ENCODE results near the gene RAB3GAP2. TPM values are rescaled to one million over a fixed set of nuclear protein-coding genes. Genes with fewer than 3 reads are reported as not detected.

RAB3GAP2 gene
- total RNA-seq, 4 donors from 2014 or later: 13.8 to 28.0 (median 20.4) TPM

DNA sequence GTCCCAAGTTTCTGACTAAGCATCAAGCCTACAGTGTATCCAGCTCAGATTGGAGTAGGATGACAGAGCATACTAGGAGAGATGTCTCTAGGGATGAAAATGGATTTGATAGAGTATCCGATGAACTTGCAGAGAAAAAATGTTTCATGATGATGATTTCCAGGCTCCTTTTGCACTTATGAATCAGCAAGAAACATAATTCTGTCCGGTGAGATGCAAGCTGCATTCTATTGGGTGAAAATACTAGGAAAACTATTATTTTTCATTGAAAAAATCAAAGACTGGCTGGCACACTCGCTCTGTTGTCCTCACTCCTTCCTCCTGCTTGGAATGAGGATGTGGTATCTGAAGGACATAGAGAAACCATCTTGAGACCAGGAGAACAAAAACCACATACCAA, 35.4 kb upstream of the RAB3GAP2 start:
- H3K36me3 ChIP-seq: no peaks in the 10 kb centered on the region
- H3K27ac ChIP-seq: no peak overlapping the region
- TF ChIP-seq POLR2A (IDR thresholded peaks at IDR 0.05): no peak
- H3K4me1 ChIP-seq: no peaks in the 10 kb centered on the region
- H3K9me3 ChIP-seq: no peaks in the 10 kb centered on the region
- intact Hi-C loops (cut with DNase I): no loop called here
- DNase-seq: no peak
- no peaks in the 10 kb centered on the region for H3K27me3 ChIP-seq
- H3K4me3 ChIP-seq: no peak overlapping the region
- WGBS, 2 donors: 82 to 89% methylated on average over 3 of the region's 3 CpGs

GRCh38 chr1:220306339-220306738, 34.1 kb upstream of the RAB3GAP2 start:
- 76 to 93% methylated on average over 1 of the region's 1 CpG for WGBS, 2 donors
- no peaks in the 10 kb centered on the region for H3K27me3 ChIP-seq
- H3K4me3 ChIP-seq: no peak overlapping the region
- intact Hi-C loops (cut with DNase I): no loop called here
- TF ChIP-seq POLR2A (IDR thresholded peaks at IDR 0.05): no peak
- no peaks in the 10 kb centered on the region for H3K9me3 ChIP-seq
- H3K4me1 ChIP-seq: no peaks in the 10 kb centered on the region
- H3K36me3 ChIP-seq: no peaks in the 10 kb centered on the region
- no peak for DNase-seq
- no peak overlapping the region for H3K27ac ChIP-seq

- peaks cover 0 to 14% (median 9%) of the 10 kb centered on the region in 3 donors for H3K4me1 ChIP-seq
- intact Hi-C loops (cut with DNase I): no loop called here
- H3K36me3 ChIP-seq: no peaks in the 10 kb centered on the region
- no peak overlapping the region for H3K27ac ChIP-seq
- whole genome bisulfite sequencing, 2 donors: 81 to 87% methylated on average over 4 of the region's 4 CpGs
- H3K9me3 ChIP-seq: no peaks in the 10 kb centered on the region
- no peak overlapping the region for H3K4me3 ChIP-seq
- no peak for TF ChIP-seq POLR2A (IDR thresholded peaks at IDR 0.05)
- TF ChIP-seq, protein P1, sequence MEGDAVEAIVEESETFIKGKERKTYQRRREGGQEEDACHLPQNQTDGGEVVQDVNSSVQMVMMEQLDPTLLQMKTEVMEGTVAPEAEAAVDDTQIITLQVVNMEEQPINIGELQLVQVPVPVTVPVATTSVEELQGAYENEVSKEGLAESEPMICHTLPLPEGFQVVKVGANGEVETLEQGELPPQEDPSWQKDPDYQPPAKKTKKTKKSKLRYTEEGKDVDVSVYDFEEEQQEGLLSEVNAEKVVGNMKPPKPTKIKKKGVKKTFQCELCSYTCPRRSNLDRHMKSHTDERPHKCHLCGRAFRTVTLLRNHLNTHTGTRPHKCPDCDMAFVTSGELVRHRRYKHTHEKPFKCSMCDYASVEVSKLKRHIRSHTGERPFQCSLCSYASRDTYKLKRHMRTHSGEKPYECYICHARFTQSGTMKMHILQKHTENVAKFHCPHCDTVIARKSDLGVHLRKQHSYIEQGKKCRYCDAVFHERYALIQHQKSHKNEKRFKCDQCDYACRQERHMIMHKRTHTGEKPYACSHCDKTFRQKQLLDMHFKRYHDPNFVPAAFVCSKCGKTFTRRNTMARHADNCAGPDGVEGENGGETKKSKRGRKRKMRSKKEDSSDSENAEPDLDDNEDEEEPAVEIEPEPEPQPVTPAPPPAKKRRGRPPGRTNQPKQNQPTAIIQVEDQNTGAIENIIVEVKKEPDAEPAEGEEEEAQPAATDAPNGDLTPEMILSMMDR (IDR thresholded peaks at IDR 0.05): no peak
- H3K27me3 ChIP-seq: no peaks in the 10 kb centered on the region
- DNase-seq: no peak
Measured at GRCh38 chr1:220303871-220304270, 31.6 kb upstream of the RAB3GAP2 start.

- no peak for TF ChIP-seq POLR2A (IDR thresholded peaks at IDR 0.05)
- TF ChIP-seq, protein P1 (IDR thresholded peaks at IDR 0.05): no peak
- no peak overlapping the region for H3K4me3 ChIP-seq
- no peaks in the 10 kb centered on the region for H3K36me3 ChIP-seq
- H3K9me3 ChIP-seq: no peaks in the 10 kb centered on the region
- no peak overlapping the region for H3K27ac ChIP-seq
- no peaks in the 10 kb centered on the region for H3K27me3 ChIP-seq
- peaks cover 0 to 14% (median 9%) of the 10 kb centered on the region in 3 donors for H3K4me1 ChIP-seq
- intact Hi-C loops (cut with DNase I): no loop called here
- DNase-seq: no peak
- 35 to 42% methylated on average over 2 of the region's 2 CpGs for WGBS, 2 donors
Measured at GRCh38 chr1:220301630-220302029, 29.4 kb upstream of the RAB3GAP2 start.

DNA sequence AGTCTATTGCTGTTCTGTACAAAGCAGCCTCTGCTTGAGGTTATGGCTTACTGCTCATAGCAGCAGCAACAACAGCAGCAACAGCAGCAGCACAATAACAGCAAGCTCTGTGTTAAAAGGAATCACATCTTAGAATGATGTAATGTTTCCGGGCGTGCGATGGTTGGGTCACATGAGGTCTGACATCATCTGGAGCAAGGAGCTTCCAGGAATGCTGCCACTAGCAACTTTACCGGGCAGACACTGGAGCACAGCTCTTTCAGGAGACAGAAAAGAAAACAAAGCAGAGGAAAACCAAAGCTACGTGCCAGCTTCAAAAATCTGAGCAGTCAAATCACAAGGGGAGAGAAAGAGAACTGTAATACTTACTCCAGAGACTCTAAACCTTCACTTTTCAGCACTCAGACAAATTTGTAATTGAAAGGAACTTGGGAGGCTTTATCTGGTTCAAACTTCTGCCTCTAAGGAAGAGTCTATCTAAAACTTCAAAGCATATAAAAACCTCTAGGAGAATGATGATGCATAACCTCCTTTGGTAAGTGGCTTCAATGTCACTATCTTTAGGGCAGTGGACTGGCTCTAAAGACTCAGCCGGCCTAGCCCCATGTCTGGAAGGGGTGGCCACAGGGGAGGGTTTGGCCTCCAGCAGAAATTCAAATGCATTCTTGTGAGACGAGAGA, 28.3 kb upstream of the RAB3GAP2 start:
- intact Hi-C loops (cut with DNase I): no loop called here
- Histone ChIP-seq H3K9me3 (no peaks in the 10 kb centered on the region), H3K27me3 (no peaks in the 10 kb centered on the region), H3K4me1 (peaks cover 0 to 14% (median 9%) of the 10 kb centered on the region in 3 donors), H3K27ac (peak overlapping the region in 3 of 4 donors; percentile 53 to 58 (median 55)), H3K36me3 (no peaks in the 10 kb centered on the region), H3K4me3 (no peak overlapping the region)
- WGBS, 2 donors: 30 to 39% methylated on average over 7 of the region's 7 CpGs
- no peak for DNase-seq
- TF ChIP-seq, protein P1 (IDR thresholded peaks at IDR 0.05): no peak
- TF ChIP-seq POLR2A (IDR thresholded peaks at IDR 0.05): no peak

- H3K4me3 ChIP-seq: no peak overlapping the region
- whole genome bisulfite sequencing, 2 donors: 92 to 97% methylated on average over 7 of the region's 7 CpGs
- H3K27ac ChIP-seq: no peak overlapping the region
- DNase-seq: no peak
- no peaks in the 10 kb centered on the region for H3K36me3 ChIP-seq
- peaks cover 0 to 14% (median 9%) of the 10 kb centered on the region in 3 donors for H3K4me1 ChIP-seq
- intact Hi-C loops (cut with DNase I): no loop called here
- no peak for TF ChIP-seq POLR2A (IDR thresholded peaks at IDR 0.05)
- H3K9me3 ChIP-seq: no peaks in the 10 kb centered on the region
- no peaks in the 10 kb centered on the region for H3K27me3 ChIP-seq
Measured at GRCh38 chr1:220299337-220299736, 27.1 kb upstream of the RAB3GAP2 start.

Measured in esophagus squamous epithelium (tissue), 5 donors.